ENCODE data around the gene DYNC2H1.

DNA sequence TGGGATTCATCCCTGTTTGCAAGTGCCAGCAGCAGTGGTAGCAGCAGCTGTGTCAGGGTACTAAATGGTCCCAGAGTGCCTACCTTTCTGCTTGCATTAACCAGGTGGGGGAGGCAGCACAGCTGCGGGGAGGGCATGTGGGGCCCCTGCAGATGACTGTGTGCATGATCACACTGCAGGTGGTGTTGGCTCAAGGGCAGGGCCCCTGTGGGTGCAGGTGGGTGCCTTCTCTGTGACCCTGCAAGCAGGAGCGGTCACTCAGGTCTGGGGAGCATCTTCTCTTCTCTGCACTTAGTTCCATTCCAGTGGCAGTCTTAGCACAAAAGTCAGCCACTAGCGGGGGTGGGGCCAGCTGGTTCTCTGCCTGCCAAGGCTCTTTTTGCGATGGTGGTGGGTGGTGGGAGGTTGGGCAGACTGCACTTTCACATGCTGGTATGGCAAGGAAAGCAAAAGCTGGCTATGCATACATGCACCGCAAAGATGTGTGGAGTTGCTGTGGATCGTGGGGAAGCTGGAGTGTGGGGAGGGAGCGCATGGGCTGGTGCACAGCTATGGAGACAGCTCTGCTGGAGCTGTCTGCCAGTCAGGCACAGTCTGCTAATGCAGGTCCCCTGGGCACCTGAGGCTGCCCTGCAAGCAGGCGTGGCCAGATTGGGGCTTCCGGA is 157.1 kb downstream of the DYNC2H1 start:
- TF ChIP-seq, protein P1, sequence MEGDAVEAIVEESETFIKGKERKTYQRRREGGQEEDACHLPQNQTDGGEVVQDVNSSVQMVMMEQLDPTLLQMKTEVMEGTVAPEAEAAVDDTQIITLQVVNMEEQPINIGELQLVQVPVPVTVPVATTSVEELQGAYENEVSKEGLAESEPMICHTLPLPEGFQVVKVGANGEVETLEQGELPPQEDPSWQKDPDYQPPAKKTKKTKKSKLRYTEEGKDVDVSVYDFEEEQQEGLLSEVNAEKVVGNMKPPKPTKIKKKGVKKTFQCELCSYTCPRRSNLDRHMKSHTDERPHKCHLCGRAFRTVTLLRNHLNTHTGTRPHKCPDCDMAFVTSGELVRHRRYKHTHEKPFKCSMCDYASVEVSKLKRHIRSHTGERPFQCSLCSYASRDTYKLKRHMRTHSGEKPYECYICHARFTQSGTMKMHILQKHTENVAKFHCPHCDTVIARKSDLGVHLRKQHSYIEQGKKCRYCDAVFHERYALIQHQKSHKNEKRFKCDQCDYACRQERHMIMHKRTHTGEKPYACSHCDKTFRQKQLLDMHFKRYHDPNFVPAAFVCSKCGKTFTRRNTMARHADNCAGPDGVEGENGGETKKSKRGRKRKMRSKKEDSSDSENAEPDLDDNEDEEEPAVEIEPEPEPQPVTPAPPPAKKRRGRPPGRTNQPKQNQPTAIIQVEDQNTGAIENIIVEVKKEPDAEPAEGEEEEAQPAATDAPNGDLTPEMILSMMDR (IDR thresholded peaks at IDR 0.05; ENCODE audit: low read depth, low read length), result no peak
- TF ChIP-seq EZH2phosphoT487 (IDR thresholded peaks at IDR 0.05; ENCODE audit: low read depth), result no peak
